HG02938 (cell line): ENCODE results near the gene KLHL36.

ENCODE experiments used
- ATAC-seq: cut with Tn5 transposase; IDR thresholded peaks from one replicate; pipeline ENCODE4 v1.9.1; 2021; ENCODE audit warnings: mild to moderate bottlenecking, moderate library complexity; ENCODE audit not compliant: unreplicated experiment

The KLHL36 gene

GRCh38 chr16:84641643-84642358 lies 6.5 kb upstream of the KLHL36 start:
- no peak for ATAC-seq

GRCh38 chr16:84643180-84643583 lies 5.1 kb upstream of the KLHL36 start:
- ATAC-seq, result no peak

GRCh38 chr16:84643674-84644073 lies 4.6 kb upstream of the KLHL36 start:
- no peak for ATAC-seq

- peak; percentile 61 for ATAC-seq
These were observed 542 bp downstream of the KLHL36 start for GRCh38 chr16:84648595-84649510.

DNA sequence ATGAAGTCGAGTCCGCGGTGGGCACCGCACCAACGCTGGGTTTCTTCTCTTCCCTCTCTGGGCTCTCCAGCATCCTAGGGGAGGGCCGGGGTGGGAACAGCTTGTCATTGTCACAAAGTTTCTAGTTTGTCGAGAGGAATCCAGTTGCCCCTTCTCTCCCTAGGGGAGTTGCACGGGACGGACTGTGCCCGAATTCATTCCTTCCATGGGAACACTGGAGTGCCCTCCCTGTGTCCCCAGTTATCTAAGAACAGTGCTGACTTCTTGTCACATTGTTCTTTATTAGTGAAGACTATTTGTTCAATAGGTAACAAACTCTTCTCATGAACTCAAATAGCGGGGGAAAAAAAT lies 1.2 kb downstream of the KLHL36 start:
- no peak for ATAC-seq

DNA sequence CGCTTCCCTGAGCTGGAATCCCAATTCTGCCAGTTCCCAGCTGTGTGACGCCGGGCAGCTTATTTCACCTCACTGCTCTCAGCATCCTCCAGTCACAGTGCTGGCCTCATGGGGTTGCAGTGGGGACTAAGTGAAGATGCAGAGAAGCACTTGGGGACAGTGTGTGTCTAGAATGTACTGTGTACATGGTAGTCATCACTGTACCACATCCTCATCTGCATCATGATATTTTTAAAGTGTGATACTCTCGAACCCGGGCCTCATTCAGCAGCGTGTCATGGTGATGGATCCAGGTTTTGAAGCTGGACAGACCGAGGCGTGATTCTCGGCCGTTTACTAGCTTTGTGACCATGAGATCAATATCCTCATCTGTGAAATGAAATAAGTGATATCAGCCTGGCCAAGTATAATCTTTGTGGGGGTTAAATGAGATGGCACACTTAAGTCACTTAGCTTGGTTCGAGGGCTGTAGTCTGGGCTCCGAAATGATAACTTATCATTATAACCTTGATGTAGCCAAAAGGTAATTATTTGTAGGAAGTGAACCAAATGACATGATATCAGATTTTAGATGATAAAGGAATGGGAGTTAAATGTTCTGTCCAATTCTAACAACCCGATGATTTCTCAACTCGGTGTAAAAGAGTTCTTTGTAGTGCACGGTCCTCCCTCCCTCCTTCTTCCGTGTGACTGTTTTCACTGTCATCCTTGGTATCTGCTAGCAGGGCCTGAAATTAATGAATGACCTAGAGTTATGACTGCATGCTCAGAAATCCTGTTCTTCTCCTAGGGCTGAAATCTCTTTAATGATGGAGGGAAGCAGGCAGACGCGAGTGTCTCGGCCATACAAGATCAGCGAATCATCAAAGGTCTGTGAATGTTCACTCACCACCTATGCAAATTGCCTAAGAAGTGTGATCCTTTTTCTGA lies 2.0 kb downstream of the KLHL36 start:
- ATAC-seq, result no peak

DNA sequence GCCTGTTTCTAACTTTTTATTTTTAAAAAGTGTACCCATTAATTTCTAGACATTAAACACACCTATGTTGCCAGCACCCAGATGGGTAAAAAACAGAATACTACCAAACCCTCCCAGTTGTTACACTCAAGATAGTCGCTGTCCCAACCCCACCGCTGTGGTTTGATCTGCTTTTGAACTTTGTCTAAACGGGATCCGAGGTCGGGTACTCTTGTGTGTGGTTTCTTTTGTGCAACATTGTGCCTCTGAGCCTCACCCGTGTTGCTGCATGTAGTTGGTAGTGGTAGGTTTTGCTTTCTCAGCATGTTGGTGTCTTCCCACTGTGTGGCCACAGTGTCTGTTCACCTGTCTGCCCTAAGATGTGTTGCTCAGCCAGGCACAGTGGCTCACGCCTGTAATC lies 4.3 kb downstream of the KLHL36 start:
- no peak for ATAC-seq

GRCh38 chr16:84654238-84654637 lies 5.9 kb downstream of the KLHL36 start:
- ATAC-seq, result no peak

DNA sequence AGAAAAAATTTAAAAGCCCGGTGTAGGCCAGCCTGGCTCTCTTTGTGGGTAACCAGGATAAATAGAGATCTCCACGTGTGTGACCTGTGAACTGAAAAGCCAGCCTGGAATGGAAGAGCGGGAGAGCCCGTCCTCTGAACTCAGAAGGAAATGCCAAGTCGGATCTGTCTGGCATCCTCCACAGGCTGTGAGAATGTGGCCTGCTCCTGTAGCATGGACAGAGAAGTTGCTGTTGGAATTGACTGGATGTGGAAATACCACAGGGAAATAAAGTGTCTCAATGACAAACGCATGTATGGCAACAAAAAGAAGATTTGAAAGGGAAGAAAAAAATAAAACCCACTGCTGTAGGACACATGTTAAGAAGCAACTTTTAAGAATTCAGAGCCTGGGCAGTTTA lies 6.7 kb downstream of the KLHL36 start:
- ATAC-seq, result no peak

DNA sequence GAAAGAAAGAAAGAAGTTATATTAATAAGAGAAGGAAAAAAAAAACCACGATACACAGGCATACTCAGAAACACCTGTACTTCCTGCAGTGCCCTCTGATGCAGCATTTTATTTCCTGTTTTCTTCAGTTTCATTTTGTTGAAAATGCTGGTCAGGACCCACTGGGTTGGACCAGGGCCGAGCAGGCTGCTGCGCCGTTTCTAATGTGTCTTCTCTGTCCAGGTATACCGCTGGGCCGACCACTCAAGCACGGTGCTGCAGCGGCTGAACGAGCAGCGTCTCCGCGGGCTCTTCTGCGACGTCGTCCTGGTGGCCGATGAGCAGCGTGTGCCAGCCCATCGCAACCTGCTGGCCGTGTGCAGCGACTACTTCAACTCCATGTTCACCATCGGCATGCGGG lies 8.3 kb downstream of the KLHL36 start:
- ATAC-seq, result no peak

DNA sequence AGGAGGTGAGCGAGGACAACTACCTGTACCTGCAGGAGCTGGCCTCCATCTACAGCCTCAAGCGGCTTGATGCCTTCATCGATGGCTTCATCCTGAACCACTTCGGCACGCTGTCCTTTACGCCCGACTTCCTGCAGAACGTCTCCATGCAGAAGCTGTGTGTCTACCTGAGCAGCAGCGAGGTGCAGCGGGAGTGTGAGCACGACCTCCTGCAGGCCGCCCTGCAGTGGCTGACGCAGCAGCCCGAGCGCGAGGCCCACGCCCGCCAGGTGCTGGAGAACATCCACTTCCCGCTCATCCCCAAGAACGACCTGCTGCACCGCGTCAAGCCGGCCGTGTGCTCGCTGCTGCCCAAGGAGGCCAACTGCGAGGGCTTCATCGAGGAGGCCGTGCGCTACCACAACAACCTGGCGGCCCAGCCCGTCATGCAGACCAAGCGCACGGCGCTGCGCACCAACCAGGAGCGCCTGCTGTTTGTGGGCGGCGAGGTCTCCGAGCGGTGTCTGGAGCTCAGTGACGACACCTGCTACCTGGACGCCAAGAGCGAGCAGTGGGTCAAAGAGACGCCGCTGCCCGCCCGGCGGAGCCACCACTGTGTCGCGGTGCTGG lies 9.0 kb downstream of the KLHL36 start:
- no peak for ATAC-seq

DNA sequence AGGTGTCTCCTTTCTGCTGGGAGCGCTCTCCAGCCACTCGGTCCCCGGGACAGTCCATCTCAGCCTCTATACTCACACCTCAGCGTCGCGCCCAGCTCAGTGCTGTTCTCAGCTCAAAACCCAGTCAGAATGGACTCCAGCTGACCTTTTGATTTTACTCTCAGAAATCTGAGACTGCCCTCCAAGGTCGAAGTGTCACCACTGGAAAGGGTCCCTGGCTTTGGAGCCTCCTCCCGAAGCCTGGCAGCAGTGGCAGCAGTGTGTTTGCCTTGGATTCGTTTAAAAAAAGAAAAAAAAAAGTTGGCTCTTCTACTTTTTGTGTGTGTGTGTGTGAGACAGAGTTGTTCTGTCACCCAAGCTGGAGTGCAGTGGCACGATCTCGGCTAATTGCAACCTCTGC lies 10.4 kb downstream of the KLHL36 start:
- ATAC-seq, result no peak

DNA sequence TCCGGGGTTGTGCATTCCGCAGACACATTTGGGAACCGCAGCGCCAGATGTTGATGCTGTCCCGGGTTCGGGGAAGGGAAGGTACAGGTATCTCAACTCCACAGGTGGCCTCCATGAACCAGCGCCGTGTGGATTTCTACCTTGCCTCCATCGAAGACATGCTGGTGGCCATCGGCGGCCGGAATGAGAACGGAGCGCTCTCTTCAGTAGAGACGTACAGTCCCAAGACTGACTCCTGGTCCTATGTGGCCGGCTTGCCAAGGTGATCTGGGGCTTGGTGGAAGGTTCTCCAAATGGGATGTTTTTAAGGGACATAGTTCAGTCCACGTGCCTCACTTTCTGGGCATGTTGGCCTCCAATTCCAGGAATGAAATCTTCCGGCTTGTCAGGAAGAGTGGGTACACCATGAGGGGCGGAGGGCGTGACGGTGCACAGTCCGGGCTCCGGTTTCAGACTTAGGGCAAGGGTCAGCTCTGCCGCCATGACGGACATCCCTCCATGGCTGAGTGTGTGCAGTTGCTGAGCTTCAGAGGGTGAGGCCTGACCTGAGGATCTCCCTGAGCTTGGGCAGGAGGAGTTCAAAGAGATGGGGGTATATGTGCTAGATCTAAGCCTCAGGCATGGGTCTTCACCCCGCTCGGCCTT lies 11.5 kb downstream of the KLHL36 start:
- no peak for ATAC-seq

GRCh38 chr16:84660973-84661372 lies 12.7 kb downstream of the KLHL36 start:
- no peak for ATAC-seq

DNA sequence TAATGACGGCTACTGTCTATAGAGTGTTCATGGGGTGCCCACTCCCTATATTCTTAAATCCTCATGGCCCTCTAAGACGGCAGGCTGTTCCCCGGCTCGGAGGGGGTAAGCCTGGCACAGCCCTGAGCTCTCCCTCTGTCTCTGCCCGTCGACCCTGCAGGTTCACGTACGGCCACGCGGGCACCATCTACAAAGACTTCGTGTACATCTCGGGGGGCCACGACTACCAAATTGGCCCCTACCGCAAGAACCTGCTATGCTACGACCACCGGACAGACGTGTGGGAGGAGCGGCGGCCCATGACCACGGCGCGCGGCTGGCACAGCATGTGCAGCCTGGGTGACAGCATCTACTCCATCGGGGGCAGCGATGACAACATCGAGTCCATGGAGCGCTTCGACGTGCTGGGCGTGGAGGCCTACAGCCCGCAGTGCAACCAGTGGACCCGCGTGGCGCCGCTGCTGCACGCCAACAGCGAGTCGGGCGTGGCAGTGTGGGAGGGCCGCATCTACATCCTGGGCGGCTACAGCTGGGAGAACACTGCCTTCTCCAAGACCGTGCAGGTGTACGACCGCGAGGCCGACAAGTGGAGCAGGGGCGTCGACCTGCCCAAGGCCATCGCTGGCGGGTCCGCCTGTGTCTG lies 13.2 kb downstream of the KLHL36 start:
- ATAC-seq, result no peak

DNA sequence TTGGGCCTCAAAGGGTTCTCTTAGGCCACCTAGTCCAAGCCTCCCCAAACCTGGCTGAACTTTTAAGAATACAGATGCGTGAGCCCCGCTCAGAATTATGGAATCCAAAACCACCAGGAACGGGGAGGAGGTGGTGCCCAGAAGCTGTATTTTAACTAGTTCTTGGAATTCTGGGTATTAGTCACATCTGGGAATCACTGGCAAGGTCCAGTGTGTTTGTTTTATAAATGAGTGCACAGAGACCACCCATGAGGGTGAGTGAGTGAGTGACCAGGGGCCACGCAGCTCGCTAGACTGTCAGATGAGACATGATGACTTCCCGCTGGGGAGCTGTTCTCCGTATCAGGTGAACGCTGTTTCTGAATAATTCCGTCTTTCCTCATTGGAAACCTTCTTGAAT lies 14.2 kb downstream of the KLHL36 start:
- no peak for ATAC-seq

- ATAC-seq, result no peak
These were observed 15.3 kb downstream of the KLHL36 start for GRCh38 chr16:84663433-84664101.

DNA sequence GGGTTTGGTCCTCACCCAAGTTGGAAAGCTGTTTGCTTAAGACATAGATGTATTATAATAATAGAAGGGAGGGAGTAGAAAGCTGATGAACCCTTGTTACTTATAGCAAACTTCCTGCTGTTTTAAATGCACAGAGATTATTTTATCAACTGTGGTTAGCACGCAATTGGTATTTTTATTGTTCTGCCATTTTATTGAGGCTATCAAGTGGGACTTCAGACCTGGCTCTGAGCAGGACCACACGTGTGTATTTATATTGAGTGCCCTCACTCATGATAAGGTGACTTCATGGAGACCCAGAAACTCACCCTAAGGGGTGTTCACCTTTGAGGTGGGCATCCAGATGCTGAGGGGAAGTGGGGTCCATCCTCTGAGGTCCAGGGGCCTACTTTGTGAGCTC lies 17.0 kb downstream of the KLHL36 start:
- ATAC-seq, result no peak

GRCh38 chr16:84665843-84666242 lies 17.5 kb downstream of the KLHL36 start:
- no peak for ATAC-seq
